ENCODE data around the gene ZBTB42.
"Not testable (repeated sequence)": the region's sequence is repeated elsewhere in the genome, so short reads cannot be mapped to it uniquely, and the experiment has no call there.

The ZBTB42 gene

GRCh38 chr14:104826861-104827176 lies 25.9 kb downstream of the ZBTB42 start:
- Mint-ChIP-seq H3K36me3 (ENCODE audit: low read depth) (peaks cover 8% of the 10 kb centered on the region), H3K4me3 (peak overlapping the region; percentile 85), H3K9me3 (peaks cover 15% of the 10 kb centered on the region), H3K4me1 (peaks cover 28% of the 10 kb centered on the region), H3K27me3 (ENCODE audit: low read depth, poor library complexity) (peaks cover 36% of the 10 kb centered on the region), H3K27ac (no peak overlapping the region)
- no peak for TF ChIP-seq CTCF (IDR thresholded peaks at IDR 0.05)
- DNase-seq: no peak

- peaks cover 26% of the 10 kb centered on the region for H3K4me1 Mint-ChIP-seq
- H3K27me3 Mint-ChIP-seq (ENCODE audit: low read depth, poor library complexity): peaks cover 42% of the 10 kb centered on the region
- H3K27ac Mint-ChIP-seq: no peak overlapping the region
- H3K9me3 Mint-ChIP-seq: peaks cover 15% of the 10 kb centered on the region
- peak; percentile 73 for DNase-seq
- H3K36me3 Mint-ChIP-seq (ENCODE audit: low read depth): peaks cover 8% of the 10 kb centered on the region
- H3K4me3 Mint-ChIP-seq: peak overlapping the region; percentile 85
- TF ChIP-seq CTCF (IDR thresholded peaks at IDR 0.05): peak; percentile 57
Observed at GRCh38 chr14:104827177-104828055, 26.5 kb downstream of the ZBTB42 start.

GRCh38 chr14:104830781-104831180 lies 29.9 kb downstream of the ZBTB42 start:
- Mint-ChIP-seq H3K4me1 (peaks cover 13% of the 10 kb centered on the region), H3K9me3 (peaks cover 7% of the 10 kb centered on the region)
- no peak for TF ChIP-seq CTCF (IDR thresholded peaks at IDR 0.05)

GRCh38 chr14:104836171-104836935 lies 35.5 kb downstream of the ZBTB42 start:
- not testable (repeated sequence) for H3K4me3 Mint-ChIP-seq; H3K27ac Mint-ChIP-seq; DNase-seq; H3K36me3 Mint-ChIP-seq (ENCODE audit: low read depth); H3K4me1 Mint-ChIP-seq
- Mint-ChIP-seq H3K9me3 (peaks cover 41% of the 10 kb centered on the region), H3K27me3 (ENCODE audit: low read depth, poor library complexity) (peaks cover 53% of the 10 kb centered on the region)

More at GRCh38 chr14:104830781-104831180, 29.9 kb downstream of the ZBTB42 start:
- H3K27me3 Mint-ChIP-seq (ENCODE audit: low read depth, poor library complexity): peaks cover 25% of the 10 kb centered on the region
- DNase-seq: no peak
- H3K27ac Mint-ChIP-seq: no peak overlapping the region
- no peak overlapping the region for H3K4me3 Mint-ChIP-seq
- H3K36me3 Mint-ChIP-seq (ENCODE audit: low read depth): no peaks in the 10 kb centered on the region

GRCh38 chr14:104841730-104842129 lies 40.8 kb downstream of the ZBTB42 start:
- Mint-ChIP-seq H3K36me3 (ENCODE audit: low read depth) (no peaks in the 10 kb centered on the region), H3K27me3 (ENCODE audit: low read depth, poor library complexity) (peaks cover 88% of the 10 kb centered on the region), H3K4me1 (peaks cover 12% of the 10 kb centered on the region), H3K9me3 (peaks cover 35% of the 10 kb centered on the region), H3K4me3 (no peak overlapping the region), H3K27ac (no peak overlapping the region)
- TF ChIP-seq CTCF (IDR thresholded peaks at IDR 0.05): no peak
- DNase-seq: no peak

GRCh38 chr14:104843006-104843405 lies 42.1 kb downstream of the ZBTB42 start:
- no peak for TF ChIP-seq CTCF (IDR thresholded peaks at IDR 0.05)
- peaks cover 33% of the 10 kb centered on the region for H3K9me3 Mint-ChIP-seq
- no peaks in the 10 kb centered on the region for H3K36me3 Mint-ChIP-seq (ENCODE audit: low read depth)
- no peak overlapping the region for H3K27ac Mint-ChIP-seq
- H3K4me1 Mint-ChIP-seq: peaks cover 12% of the 10 kb centered on the region
- no peak overlapping the region for H3K4me3 Mint-ChIP-seq
- H3K27me3 Mint-ChIP-seq (ENCODE audit: low read depth, poor library complexity): peaks cover 99% of the 10 kb centered on the region
- no peak for DNase-seq
